IPS-NIHi11 (cell line): ENCODE data around the gene SLC8A3.

Experiments
- DNase-seq: peaks from one replicate; pipeline ENCODE4 v3.0.0; 2012; ENCODE audit warnings: mixed read lengths, low spot score

The SLC8A3 gene

DNA sequence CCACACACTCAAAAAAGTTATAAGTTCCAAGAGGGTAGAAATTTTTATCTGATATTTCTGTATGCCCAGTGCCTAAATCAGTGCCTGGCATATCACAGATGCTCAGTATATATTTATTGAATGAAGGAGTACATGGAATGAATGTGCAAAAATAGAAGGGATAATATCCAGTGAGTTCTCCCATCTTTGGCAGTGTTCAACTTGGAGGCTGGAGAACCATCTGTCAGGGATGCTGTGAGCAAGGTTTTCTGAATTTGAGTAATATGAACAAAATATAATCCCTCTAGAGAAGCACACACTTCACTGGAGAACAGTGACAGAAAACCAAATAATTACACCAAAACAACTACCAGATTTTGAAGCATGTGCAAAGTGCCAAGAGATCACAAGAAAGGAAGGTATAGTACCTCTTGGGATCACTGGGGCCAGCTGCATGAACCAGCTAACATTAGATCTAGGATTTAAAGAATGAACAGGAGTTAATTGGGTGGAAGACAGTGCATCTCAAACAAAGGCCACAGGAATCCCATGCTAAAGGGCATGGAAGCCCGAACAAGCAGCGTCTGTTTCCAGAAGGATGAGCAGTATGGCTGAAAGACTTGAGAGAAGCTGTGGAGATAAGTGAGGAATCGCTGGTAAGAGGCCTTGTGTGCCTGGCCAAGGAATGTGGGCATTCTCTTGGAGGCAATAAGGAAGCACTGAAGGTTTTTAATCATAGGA, 11.5 kb downstream of the SLC8A3 start:
- DNase-seq: no peak

DNA sequence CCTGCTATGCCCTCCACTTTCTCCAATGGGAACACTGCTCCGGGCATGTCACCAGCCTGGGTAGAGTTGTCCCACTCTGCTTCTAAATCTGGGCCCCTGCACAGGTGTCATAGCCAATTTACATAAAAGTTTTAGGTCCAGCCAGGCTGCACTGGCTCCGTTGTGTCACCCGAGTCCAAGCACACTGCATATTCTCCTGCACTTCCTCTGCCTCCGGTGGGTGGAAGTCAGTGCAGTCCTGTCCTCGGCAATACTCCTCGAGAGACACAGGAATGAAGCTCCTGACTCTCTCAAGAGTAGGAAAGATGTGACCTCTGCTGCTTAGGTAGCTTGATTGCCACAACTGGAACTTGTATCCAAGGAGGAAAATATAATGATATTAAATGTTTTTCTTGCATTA, 15.2 kb downstream of the SLC8A3 start:
- DNase-seq: no peak

DNA sequence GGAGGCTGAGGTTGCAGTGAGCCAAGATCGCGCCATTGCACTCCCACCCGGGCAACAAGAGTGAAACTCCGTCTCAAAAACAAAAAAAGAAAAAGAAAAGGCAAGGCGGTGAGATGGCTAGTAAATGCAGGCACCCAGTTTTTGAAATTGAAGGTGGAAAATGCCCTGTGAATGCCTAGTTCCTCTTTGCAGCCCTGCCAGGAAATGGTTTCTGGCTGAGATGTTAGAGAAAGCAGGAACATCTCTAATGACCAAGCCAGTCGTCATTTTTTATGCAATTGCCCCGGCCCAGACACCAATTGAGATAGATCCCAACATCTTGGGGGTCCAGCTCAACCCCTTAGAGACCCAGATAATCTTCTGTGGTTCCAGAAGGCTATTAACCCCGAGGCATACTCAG, 17.0 kb downstream of the SLC8A3 start:
- no peak for DNase-seq

DNA sequence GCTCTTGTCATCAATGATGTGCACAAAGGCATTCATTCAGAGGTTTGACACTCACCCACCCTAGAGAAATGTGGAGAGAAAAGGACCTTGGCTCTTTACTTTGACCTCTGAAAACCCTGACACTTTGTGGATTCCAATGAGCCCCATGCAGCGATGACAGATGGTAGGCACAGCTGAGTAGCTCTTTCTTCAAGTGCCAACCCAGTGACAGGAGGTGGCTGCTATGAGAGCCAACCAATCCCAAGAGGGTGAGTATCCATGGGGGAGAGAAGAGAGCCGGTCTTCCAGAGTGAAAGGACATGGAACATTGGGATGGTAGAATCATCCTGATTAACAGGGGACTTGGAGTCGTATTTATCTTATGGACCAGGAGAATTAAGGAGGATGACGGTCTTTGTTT, 17.8 kb downstream of the SLC8A3 start:
- DNase-seq: no peak

DNA sequence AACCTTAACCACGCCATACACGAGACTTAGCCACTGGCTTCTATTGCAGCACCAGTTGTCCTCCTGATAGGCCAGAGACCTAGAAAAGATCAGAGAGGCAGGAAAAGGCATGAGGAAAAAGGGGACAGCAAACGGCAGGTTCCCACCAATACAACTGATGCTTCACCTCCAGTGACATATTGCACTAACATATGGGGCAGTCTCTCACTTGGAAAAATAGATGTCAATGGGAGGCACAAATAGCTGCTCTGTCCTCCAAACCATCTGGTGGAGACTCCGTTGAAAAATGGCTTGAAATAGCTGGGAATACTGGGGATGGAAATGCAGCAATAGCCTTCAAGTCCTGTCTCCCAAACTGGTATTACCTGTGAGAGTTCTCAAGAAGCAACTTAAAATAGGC, 20.3 kb downstream of the SLC8A3 start:
- no peak for DNase-seq

DNA sequence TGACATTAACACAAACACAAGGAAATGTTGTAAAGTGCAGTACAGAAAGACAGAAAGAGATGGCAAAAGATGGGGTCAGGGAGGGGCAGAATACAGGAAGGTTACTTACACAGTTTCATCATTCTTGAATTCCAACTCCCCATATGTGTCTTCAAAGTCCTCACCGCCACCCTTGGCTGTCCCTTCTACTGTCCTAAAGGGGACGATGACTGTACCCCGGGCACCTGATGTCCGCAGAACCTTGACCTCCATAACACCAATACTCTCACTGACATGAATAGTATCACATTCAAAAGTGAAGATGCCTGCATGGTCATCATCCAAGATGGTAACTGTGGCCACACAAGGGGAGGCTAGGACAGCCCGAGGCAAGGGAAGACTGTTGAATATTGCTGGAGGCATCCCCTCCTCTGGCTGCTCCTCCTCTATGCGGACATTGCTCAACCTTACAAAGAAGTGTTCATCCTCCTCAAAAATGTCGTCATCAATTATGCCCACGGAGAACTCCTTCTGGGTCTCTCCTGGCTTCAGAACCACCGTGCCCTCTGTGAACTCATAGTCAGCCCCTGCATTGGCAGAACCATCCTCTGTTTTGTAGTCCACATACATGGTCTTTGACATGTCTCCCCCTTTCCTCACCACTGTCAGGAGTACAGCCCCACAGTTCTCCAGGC, 22.1 kb downstream of the SLC8A3 start:
- no peak for DNase-seq

DNA sequence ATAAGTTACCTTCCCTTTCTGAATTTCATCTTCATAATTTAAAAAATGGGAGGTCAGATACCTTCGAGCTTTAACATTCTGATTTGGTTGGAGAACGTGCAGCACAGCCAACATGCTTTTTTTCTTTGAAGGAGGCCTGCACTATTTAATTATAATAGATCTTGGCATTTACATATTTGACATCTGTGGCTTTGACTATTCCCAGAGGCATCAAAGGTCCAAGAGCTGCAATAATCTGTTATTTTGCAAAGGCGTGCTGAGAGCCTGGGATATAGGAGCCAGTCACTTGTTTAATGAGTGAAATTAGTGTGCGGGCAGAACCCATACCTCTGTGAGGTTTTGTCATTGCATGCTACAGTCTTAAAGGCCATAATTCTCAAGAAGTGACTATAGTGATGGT, 26.4 kb downstream of the SLC8A3 start:
- no peak for DNase-seq

DNA sequence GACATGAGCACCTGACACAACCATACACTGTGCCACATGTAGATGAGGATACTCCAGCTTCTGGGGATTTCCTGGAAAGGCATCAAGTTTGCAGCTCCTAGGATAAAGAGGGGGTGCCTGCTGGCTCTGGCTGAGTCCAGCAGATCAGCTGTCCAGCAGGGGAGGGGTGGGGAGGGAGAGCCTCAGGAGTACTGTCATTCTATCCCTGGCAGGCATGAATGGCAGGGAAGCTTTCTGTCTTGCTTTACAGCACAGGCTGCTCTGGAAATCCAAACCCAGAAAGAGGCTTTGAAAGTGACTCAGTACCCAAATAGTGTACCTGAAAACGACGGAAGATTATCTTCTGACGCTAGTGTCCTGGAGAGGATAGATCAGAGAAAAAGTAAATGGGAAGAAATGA, 32.2 kb downstream of the SLC8A3 start:
- no peak for DNase-seq

DNA sequence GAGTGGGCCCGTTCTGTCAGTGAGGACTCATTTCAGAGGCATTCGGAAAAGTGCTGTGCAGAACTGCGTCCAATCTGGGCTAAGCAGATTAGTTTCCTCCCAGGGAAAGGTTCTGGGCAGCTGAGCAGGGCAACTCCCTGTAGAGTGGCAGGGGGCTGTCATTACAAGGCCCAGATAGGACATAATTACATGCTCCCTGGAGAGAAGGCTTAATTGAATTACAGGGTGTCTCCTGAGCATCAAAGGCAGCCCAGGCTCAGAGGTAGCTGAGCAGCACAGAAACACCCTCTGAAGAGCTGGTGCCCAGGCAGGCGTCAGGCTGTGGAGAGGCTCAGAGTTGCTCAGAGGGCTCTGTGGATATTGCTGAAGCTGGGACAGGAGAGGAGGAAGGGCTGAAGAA, 36.0 kb downstream of the SLC8A3 start:
- no peak for DNase-seq

DNA sequence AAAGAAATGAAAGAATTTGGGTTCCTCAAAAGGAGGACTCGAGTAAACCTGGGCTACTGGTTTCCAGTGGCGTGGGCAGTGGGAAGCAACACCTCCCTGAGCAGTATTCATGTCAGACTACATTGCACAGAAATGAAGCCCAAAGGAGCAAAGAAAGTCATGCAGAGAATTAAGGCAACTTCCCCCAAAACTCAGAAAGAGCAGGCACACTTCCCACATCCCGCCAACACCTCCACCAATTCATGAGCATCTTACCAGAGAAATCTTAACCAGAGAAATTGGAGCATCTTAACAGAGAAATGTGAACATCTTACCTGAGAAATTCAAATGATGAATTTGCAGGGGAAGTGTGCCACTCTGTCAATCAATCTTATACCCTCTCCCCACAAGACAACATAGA, 36.7 kb downstream of the SLC8A3 start:
- DNase-seq: no peak

DNA sequence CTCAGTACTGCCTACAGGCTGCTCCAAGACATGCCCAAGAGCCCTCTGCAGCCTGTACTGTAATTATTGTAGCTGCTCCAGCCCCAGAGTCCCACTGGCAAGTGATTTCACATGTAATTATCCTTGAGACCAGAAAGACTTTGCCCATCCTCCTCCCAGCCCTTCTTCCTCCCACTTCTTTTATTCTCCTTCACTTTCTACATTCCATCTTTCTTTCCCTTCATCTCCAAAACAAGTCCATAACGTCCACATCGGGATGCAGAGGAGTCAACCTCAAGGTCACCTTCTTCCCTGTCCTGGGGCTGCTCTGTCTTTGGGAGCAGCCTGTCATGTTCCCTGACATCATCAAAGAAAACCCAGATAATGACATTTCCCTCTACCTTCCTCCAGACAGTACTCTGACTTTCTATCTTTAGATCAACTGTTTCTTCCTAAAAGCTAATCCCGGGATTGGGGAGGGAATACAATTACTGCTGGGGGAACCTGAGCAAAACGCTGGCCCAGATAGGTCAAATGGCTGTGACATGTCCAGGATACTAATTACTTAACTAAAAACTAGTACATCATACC, 39.1 kb downstream of the SLC8A3 start:
- DNase-seq: no peak

DNA sequence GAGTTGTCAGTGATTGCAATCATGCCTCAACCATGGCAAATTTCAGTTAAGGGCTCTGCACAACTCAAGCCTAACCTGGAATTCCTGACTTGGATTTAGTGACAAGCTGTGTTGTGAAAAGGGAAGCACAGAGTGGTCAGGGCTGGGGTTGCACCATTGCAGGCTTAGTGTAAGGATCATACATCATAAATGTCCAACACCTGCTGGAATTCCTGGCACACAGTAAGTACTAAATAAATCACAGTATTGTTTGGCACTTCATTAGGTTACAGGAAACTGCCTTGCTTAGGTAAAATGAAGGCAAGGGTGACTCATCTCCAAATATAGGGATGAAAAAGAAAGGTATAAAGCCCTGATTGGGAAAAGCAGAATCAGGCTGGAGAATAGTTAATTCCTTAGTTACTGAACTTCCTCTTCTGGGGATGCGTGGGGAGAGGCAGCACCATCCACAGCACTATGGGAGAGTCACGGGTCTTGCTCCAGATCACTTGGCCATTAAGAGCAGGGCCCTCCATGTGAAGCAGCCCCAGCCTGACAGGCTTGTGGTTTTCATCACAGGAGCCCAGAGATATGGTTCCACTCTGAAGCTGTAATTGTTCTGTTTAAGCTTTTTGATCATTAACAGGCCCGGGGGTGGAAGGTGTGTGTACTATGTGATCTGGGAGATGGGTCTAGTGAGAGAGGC, 39.7 kb downstream of the SLC8A3 start:
- no peak for DNase-seq

DNA sequence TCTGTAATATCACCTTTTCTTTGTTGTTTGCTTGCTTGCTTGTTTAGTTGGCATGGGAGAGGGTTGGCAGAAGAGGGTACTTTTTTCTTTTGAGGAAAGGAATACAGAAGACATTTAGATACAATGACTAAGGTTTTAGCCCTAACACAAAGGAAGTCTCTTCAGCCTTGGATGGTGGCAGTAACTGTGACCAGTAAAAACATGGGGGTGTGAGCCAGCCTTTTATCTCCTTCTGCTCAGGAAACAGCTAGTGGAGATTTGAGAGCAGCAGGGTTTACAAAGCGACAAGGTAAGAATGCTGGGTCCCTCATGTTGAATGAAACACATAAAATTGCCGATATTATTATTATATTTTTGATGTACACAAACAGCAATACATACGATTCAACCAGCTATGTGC, 40.4 kb downstream of the SLC8A3 start:
- no peak for DNase-seq

DNA sequence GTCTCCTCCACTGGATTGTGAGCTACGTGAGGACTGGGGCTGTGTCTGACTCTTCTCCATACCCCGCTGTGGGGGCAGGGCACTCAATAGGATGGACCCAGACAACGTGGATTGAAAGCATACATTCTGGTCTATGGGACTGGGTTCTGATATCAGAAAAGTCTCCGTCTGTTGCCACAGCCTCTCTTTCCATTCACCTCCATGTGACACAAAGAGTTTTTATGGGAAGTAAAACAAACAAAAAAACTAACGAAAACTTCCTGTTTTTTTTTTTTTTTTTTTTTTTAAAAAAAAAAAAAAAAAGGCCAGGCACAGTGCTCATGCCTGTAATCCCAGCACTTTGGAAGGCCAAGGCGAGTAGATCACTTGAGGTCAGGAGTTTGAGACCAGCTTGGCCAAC, 44.7 kb downstream of the SLC8A3 start:
- no peak for DNase-seq

DNA sequence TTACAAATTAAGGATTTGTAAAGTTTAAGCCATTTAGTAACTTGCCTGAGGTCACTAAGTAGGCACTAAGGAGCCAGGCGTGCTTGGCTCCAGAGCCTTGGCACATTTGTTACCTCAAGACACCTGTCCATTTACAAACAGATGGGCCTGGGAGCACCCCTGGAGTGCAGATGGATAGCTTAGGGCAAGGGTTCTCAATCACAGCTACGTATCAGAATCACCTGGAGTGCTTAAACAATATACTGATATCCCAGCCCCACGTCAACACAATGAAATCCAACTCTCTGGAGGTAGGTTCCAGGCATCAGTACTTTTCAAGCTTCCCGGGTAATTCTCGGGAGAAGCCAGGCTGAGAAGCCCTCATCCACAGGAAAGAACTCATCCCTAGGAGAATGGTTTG, 45.4 kb downstream of the SLC8A3 start:
- no peak for DNase-seq

DNA sequence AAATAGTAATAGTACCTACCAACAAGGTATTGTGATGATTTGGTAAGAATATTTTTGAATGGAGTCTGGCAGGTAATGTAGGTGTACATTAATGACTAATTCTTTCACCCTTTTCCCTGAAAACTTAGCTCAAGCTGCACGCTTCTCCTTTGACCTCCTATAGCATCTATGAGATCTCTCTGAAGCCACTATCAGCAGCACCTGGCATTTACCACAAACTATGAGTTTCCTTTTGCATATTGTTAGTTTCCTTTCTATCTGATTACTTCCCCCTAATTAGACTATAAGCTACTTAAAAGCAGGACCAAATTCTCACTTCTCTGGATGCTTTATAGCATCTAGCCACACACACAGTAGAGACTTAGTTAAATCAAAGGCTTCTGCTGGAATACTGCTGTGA, 48.1 kb downstream of the SLC8A3 start:
- DNase-seq: no peak

DNA sequence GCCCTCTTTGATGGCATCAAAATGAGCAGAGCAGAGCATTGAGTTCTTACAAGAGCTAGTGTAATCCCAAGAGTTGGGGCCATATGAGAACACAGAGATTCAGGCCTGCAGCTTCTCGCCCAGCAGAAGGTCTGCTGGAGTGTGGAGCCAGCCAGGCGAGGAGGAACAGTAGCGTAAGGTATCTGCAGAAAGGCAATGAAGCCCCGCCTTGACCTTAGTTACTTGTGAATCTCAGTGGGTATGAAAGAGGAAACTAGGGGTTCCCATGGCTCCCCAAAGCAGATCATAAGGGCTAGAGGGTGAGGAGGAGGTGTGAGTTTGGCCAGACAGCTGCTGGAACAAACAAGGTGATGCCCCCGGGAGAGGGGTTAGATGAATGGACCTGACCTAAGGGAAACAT, 49.4 kb downstream of the SLC8A3 start:
- DNase-seq: no peak

DNA sequence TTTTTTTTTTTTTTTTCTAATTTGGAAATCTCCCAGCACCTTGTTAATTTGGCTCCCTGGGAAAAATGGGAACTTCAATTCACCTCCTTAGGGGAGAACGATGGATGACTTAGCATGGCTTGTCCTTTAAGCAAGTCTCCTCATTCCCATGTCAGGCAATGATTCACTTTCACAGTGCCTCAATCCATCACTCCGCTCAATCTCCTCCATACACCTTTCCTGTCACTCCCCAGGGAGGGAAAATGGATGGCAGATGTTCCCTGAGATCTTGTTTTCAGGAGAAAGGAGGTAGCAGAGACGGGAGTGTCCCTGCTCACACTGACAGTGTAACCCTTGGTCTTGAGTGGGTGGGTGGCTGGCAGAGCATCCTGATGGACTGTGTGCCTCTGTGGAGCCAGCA, 51.0 kb downstream of the SLC8A3 start:
- DNase-seq: no peak

DNA sequence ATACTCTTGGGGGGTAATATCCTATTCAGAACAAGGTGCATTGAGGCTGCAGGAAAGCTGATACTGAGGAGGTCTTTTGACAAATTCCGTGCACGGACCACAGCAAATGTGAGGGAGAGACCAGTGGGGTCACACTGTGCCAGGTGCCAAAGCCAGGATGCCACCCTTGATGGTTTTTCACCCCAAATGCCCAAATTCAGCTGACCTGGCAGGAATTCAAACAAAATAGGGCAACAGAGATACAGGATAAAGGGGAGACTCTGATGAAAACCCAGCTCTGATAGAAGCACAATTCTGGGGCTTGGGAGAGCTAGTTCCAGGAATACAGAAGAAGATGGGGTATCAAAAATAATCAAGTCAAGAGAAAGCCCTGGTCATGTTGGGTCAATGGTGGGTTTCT, 55.3 kb downstream of the SLC8A3 start:
- DNase-seq: no peak

DNA sequence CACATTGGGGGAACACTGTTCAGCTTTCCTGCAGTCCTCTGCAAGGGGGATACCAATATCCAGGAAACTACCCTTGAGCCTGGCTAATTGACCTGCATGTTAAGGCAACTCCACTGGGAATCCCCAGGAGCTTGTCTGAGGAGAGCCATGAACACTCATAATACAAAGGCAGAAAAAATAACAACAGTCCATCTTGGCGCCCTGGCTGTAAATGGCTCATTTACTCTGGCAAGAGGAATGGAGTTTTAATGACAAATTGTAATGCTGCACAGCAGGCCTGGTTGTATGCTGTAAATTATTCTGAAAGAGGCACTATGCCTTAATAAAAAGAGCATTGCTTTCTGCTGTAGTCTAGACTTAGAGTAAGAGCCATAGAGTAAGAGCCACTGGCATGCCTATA, 58.3 kb downstream of the SLC8A3 start:
- DNase-seq: no peak

DNA sequence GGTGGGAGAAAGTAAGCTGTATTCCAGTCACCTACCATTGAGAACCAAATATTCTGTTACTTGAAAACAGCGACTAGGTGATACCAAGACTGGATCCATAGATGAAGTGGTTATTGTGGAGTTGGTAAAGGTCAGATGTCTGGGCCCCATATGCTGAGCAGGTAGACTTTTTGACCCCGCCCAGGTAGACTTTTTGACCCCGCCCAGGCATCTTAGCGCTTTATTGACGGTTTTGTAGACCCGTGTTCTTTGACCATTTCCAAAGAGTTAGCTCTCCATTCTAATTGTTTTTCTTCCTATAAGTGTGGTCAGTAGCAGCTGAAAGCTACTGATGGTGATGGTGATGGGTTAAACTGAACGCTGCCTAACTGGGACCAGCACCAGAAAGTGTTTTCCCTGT, 61.6 kb downstream of the SLC8A3 start:
- DNase-seq: no peak

DNA sequence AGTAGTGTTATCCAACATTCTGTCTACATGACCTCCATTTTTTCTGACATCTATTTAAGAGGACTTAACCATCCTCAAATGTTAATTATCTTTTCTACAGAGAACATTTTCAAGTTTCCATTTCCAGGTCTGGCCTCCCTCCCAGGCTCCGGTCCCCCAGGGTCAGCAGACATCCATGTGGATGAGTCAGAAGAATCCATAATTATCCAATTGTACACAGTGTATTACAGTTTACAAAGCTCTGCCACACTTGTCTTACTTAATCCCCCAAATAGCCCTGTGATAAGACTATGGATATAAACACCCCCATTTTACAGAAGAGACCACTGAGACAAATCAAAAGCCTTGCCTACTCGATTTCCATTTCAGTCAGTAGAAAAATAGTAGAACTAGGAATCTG, 65.0 kb downstream of the SLC8A3 start:
- no peak for DNase-seq

DNA sequence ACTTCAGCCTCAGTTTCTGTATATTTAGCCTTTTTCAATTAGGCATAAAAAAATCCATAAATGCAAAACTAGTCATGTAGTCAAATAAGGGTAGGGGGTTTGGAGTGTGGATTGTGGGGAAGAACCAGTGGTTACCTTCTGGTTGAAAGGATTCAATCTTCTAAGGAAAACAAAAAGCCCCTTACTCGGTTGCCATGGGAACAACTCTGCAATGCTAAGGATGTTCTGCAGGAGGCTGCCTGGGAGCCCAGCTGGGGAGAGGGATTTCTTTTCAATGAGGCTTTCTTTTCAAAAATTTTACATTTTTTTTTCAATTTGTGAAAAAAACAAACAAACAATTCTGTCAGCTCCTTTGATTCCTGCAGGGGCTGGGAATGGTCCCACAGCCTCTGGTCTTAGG, 67.2 kb downstream of the SLC8A3 start:
- peak; percentile 76 for DNase-seq
